Keratinocyte (primary cell): ENCODE measurements around the gene RDH5. TPM values are rescaled to one million over a fixed set of nuclear protein-coding genes. Genes with fewer than 3 reads are reported as not detected.

ENCODE experiments used
- DNase-seq: peaks from one replicate; pipeline ENCODE4 v3.0.0-alpha.2; 2011; ENCODE audit warnings: low read depth, missing footprints, low spot score
- FAIRE-seq: peaks from 2 replicates; lab custom pipeline; 2011; peaks lifted over from hg19 to GRCh38; lab: Jason Lieb, UNC
- H2AFZ ChIP-seq: 2 replicates; pipeline ENCODE4 v1.6.0; 2012; ENCODE audit warnings: low read length, control low read depth, inconsistent platforms; ENCODE audit not compliant: control insufficient read depth
- H3K27ac ChIP-seq: 2 replicates; pipeline ENCODE4 v1.5.1; 2011; ENCODE audit warnings: low read length; ENCODE audit not compliant: control insufficient read depth, insufficient read depth
- H3K27me3 ChIP-seq: 3 replicates; pipeline ENCODE4 v1.6.0; 2011; ENCODE audit warnings: low read length; ENCODE audit not compliant: control insufficient read depth, insufficient read depth; ENCODE audit errors: extremely low read depth
- H3K36me3 ChIP-seq, 2 experiments: 2 replicates in 1 of 2; 3 replicates in 1 of 2; pipeline ENCODE4 v1.5.1; 2011; ENCODE audit warnings: low read length in 2 of 2, mild to moderate bottlenecking in 1 of 2; ENCODE audit not compliant: control insufficient read depth in 2 of 2, insufficient read depth in 2 of 2; ENCODE audit errors: extremely low read depth in 1 of 2
- H3K4me1 ChIP-seq: 3 replicates; pipeline ENCODE4 v1.5.1; 2011; ENCODE audit warnings: low read length; ENCODE audit not compliant: control insufficient read depth, insufficient read depth; ENCODE audit errors: extremely low read depth
- H3K4me2 ChIP-seq: 3 replicates; pipeline ENCODE4 v1.6.0; 2011; ENCODE audit warnings: low read depth, low read length; ENCODE audit not compliant: control insufficient read depth, insufficient read depth; ENCODE audit errors: extremely low read depth
- H3K4me3 ChIP-seq, 3 experiments: fragments of 200-600 bp in 1 of 3; sonication (generic) in 1 of 3; 2 replicates in 2 of 3; 3 replicates in 1 of 3; pipeline ENCODE4 v1.5.1; 2011 to 2016; ENCODE audit warnings: low read length in 3 of 3, mild to moderate bottlenecking in 3 of 3, control low read depth in 2 of 3, inconsistent platforms in 1 of 3, low read depth in 1 of 3, mixed read lengths in 1 of 3, mixed run types in 1 of 3, moderate library complexity in 1 of 3; ENCODE audit not compliant: control insufficient read depth in 2 of 3, insufficient read depth in 2 of 3; ENCODE audit errors: extremely low read depth in 1 of 3
- H3K79me2 ChIP-seq: 2 replicates; pipeline ENCODE4 v1.6.0; 2012; ENCODE audit warnings: low read length; ENCODE audit not compliant: control insufficient read depth, insufficient read depth
- H3K9ac ChIP-seq: 3 replicates; pipeline ENCODE4 v1.6.0; 2011; ENCODE audit warnings: low read length; ENCODE audit not compliant: control insufficient read depth, insufficient read depth; ENCODE audit errors: extremely low read depth
- H3K9me1 ChIP-seq: 3 replicates; pipeline ENCODE4 v1.6.0; 2011; ENCODE audit warnings: low read length; ENCODE audit not compliant: control insufficient read depth, insufficient read depth; ENCODE audit errors: extremely low read depth
- H3K9me3 ChIP-seq: 2 replicates; pipeline ENCODE4 v1.5.1; 2012; ENCODE audit warnings: low read depth, low read length; ENCODE audit not compliant: control insufficient read depth
- H4K20me1 ChIP-seq: 3 replicates; pipeline ENCODE4 v1.6.0; 2011; ENCODE audit warnings: low read length; ENCODE audit not compliant: control insufficient read depth, insufficient read depth; ENCODE audit errors: extremely low read depth
- CTCF ChIP-seq, 3 experiments: IDR thresholded peaks in 1 of 3; conservative IDR thresholded peaks in 1 of 3; optimal IDR thresholded peaks in 1 of 3; 2 replicates in 2 of 3; 3 replicates in 1 of 3; pipeline versions ENCODE3 to v1.5.1; 2011; ENCODE audit warnings: low read length in 3 of 3, mild to moderate bottlenecking in 3 of 3, moderate library complexity in 2 of 3, control low read depth in 1 of 3, inconsistent platforms in 1 of 3; ENCODE audit not compliant: insufficient read depth in 2 of 3; ENCODE audit errors: extremely low read depth in 1 of 3
- EZH2 ChIP-seq: IDR thresholded peaks from one replicate; pipeline ENCODE4 v1.6.1; 2012; ENCODE audit warnings: inconsistent platforms, mild to moderate bottlenecking, low read length, moderate library complexity
- dilution Hi-C: fragments of 300-500 bp; cut with MboI; formaldehyde crosslinking; loops from one replicate; pipeline ENCODE4 v1.7.0; 2020; ENCODE audit warnings: low sequenced_read_pairs; ENCODE audit not compliant: extremely low pct_ligation_motif_present
- polyA plus RNA-seq, 5 experiments: library from polyadenylated mRNA; depleted of rRNA in 3 of 5; stranded (reverse) in 3 of 5; stranded (forward) in 1 of 5; unstranded in 1 of 5; fragments of >200 nt; gene quantifications; 1 replicate in 1 of 5; 2 replicates in 3 of 5; 3 replicates in 1 of 5; pipeline versions ENCODE4 v1.2.1 to v1.2.3, GENCODE V29; 2011 to 2012; ENCODE audit warnings: missing spikeins in 2 of 5, low read depth in 1 of 5, low replicate concordance in 1 of 5

Gene RDH5
- polyA plus RNA-seq, 1 donor (not counting 4 experiments of a cell fraction or from before 2014, with no cell fraction given) = 1.2 TPM

GRCh38 chr12:55702861-55703260 is 17.3 kb upstream of the RDH5 start:
- Histone ChIP-seq H3K36me3 (no peaks in the 10 kb centered on the region), H3K9me1 (no peaks in the 10 kb centered on the region), H3K4me1 (peaks cover 3% of the 10 kb centered on the region), H3K9me3 (no peaks in the 10 kb centered on the region), H3K27me3 (peaks cover 27% of the 10 kb centered on the region), H3K9ac (no peak overlapping the region), H4K20me1 (no peaks in the 10 kb centered on the region), H2AFZ (no peak overlapping the region), H3K4me2 (no peak overlapping the region), H3K79me2 (no peaks in the 10 kb centered on the region), H3K27ac (no peak overlapping the region), H3K4me3 (no peak overlapping the region)
- dilution Hi-C loops = no loop called here
- DNase-seq = no peak
- FAIRE-seq = no peak
- TF ChIP-seq EZH2 (no peak), CTCF (optimal IDR thresholded peaks at IDR 0.05 in 1 of 3, IDR thresholded peaks at IDR 0.05 in 1 of 3, conservative IDR thresholded peaks at IDR 0.05 in 1 of 3; ENCODE audit: extremely low read depth in 1 of 3, insufficient read depth in 2 of 3, low read length in 3 of 3) (no peak)

- Histone ChIP-seq H3K27me3 (peaks cover 27% of the 10 kb centered on the region), H2AFZ (no peak overlapping the region), H3K9me1 (no peaks in the 10 kb centered on the region), H3K4me1 (peaks cover 3% of the 10 kb centered on the region), H3K9ac (no peak overlapping the region), H3K9me3 (no peaks in the 10 kb centered on the region), H3K36me3 (no peaks in the 10 kb centered on the region), H3K79me2 (no peaks in the 10 kb centered on the region), H3K4me2 (no peak overlapping the region), H4K20me1 (no peaks in the 10 kb centered on the region), H3K4me3 (no peak overlapping the region), H3K27ac (no peak overlapping the region)
- TF ChIP-seq EZH2 = no peak
- TF ChIP-seq CTCF (optimal IDR thresholded peaks at IDR 0.05 in 1 of 3, IDR thresholded peaks at IDR 0.05 in 1 of 3, conservative IDR thresholded peaks at IDR 0.05 in 1 of 3; ENCODE audit: extremely low read depth in 1 of 3, insufficient read depth in 2 of 3, low read length in 3 of 3) = no peak
- FAIRE-seq = no peak
- dilution Hi-C loops = no loop called here
- DNase-seq = no peak
Observed at GRCh38 chr12:55703288-55703687, 16.9 kb upstream of the RDH5 start.
